Testis (tissue), 3 donors: ENCODE results near the gene CCNY. TPM values are rescaled to one million over a fixed set of nuclear protein-coding genes. Genes with fewer than 3 reads are reported as not detected.
A peak's percentile ranks its signal among the peaks of the same experiment; 100 is the strongest.

Experiments
- DNase-seq: peaks from one replicate; pipeline ENCODE4 v3.0.0-alpha.2; 2019
- H3K27ac ChIP-seq, 2 donors: fragments of 200-600 bp; sonication (generic); one replicate each; pipeline ENCODE4 v1.5.1; 2019
- H3K27me3 ChIP-seq: fragments of 200-600 bp; sonication (generic); one replicate; pipeline ENCODE4 v1.5.1; 2019
- H3K36me3 ChIP-seq: fragments of 200-600 bp; sonication (generic); one replicate; pipeline ENCODE4 v1.5.1; 2017; ENCODE audit warnings: low read depth; ENCODE audit errors: missing control alignments
- H3K4me1 ChIP-seq: fragments of 200-600 bp; sonication (generic); one replicate; pipeline ENCODE4 v1.5.1; 2019
- H3K4me3 ChIP-seq, 2 donors: fragments of 200-600 bp; sonication (generic); one replicate each; pipeline ENCODE4 v1.5.1; 2017 to 2019
- H3K9me3 ChIP-seq: fragments of 200-600 bp; sonication (generic); one replicate; pipeline ENCODE4 v1.5.1; 2017
- CTCF ChIP-seq, 3 experiments: fragments of 450-650 bp in 2 of 3; fragments of 200-600 bp in 1 of 3; sonication (generic) in 1 of 3; IDR thresholded peaks; one replicate each; pipeline ENCODE4 v1.5.1; 2016 to 2019; ENCODE audit warnings: antibody characterized with exemption in 3 of 3, mild to moderate bottlenecking in 2 of 3, moderate library complexity in 1 of 3
- POLR2A ChIP-seq: fragments of 450-650 bp; IDR thresholded peaks from one replicate; pipeline ENCODE4 v1.6.1; 2017; ENCODE audit warnings: antibody characterized with exemption, mild to moderate bottlenecking, moderate library complexity
- WGBS, 2 donors: methylation state at CpG; one replicate each; pipeline ENCODE4 v1.1.5; 2018; 5-methylcytosine and 5-hydroxymethylcytosine counted together
- intact Hi-C: fragments of 100-400 bp; cut with DNase I; formaldehyde crosslinking; loops from one replicate; pipeline ENCODE4 v1.15.1; 2023; ENCODE audit warnings: low total_unique reads
- polyA plus RNA-seq: library from polyadenylated mRNA; stranded (reverse); fragments of 350-450 nt; fragmentation: Illumina TruSeq; extraction: RNeasy Lipid Tissue Mini Kit (QIAGEN cat#74804); gene quantifications from one replicate; pipeline ENCODE4 v1.2.3, GENCODE V29; 2014; ENCODE audit warnings: low read depth, low replicate concordance; ENCODE audit not compliant: insufficient read depth
- total RNA-seq, 2 donors: library from RNA; depleted of rRNA; stranded (reverse); fragments of >200 nt; gene quantifications; one replicate each; pipeline ENCODE4 v1.2.3, GENCODE V29; 2016

Gene CCNY
- total and polyA plus RNA-seq, 3 donors from 2014 or later = 103 to 380 (median 132) TPM

DNA sequence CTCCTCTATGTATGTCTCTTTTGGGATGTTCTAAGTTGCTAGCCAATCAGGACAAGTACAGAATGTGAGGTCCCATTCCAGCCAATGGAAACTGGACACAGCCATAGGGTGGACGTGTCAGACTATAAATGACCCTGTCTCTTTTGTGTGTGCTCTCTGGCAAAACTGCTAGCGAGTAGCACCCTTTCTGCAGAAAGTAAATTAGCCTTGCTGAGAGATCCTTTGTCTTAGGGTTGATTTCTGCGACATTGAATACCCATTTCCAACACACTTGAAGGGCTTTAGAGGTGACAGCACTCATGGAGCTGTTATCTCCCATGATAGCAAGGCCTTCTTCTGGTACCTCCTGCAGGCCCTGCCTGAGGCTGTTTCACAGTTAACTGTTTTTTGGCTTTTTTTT, 107.5 kb downstream of the CCNY start:
- Histone ChIP-seq H3K4me1 (peaks cover 25% of the 10 kb centered on the region), H3K27ac (no peak overlapping the region), H3K36me3 (no peaks in the 10 kb centered on the region), H3K9me3 (no peaks in the 10 kb centered on the region), H3K27me3 (no peaks in the 10 kb centered on the region), H3K4me3 (no peak overlapping the region)
- TF ChIP-seq POLR2A (no peak), CTCF (IDR thresholded peaks at IDR 0.05) (no peak)
- no peak for DNase-seq
- intact Hi-C loops = no loop called here
- 94% methylated on average over 3 of the region's 3 CpGs for WGBS, 2 donors

- intact Hi-C loops = no loop called here
- 83 to 93% methylated on average over 4 of the region's 4 CpGs for WGBS, 2 donors
- Histone ChIP-seq H3K4me3 (no peak overlapping the region), H3K9me3 (no peaks in the 10 kb centered on the region), H3K27ac (no peak overlapping the region), H3K36me3 (no peaks in the 10 kb centered on the region), H3K4me1 (peaks cover 36% of the 10 kb centered on the region), H3K27me3 (no peaks in the 10 kb centered on the region)
- no peak for DNase-seq
- no peak for TF ChIP-seq CTCF (IDR thresholded peaks at IDR 0.05)
- TF ChIP-seq POLR2A = no peak
These were observed 109.0 kb downstream of the CCNY start for GRCh38 chr10:35445150-35445884.

DNA sequence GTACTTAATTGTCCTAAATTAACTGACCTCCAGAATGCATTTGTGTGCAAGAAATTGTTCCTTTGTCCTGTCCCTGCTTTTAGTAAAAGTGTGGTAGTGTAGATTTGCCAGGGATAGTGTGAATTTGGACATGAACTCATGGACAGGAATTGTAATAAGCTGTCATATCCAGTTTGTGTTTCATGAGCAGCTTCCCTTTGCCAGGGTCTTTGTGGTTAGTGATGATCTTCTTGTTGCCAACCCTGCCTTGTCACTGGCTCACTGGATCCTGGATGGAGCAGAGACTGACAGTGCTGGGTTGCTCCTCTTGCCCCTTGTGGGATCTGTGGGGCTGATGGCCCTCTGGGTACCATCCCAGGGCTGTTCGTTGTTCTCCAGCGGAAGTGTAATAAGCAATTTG, 110.1 kb downstream of the CCNY start:
- H3K27ac ChIP-seq = no peak overlapping the region
- no peak overlapping the region for H3K4me3 ChIP-seq
- no peak for TF ChIP-seq CTCF (IDR thresholded peaks at IDR 0.05)
- no peak for TF ChIP-seq POLR2A
- no peak for DNase-seq
- WGBS, 2 donors = 96 to 97% methylated on average over 2 of the region's 2 CpGs
- intact Hi-C loops = no loop called here
- H3K36me3 ChIP-seq = no peaks in the 10 kb centered on the region
- peaks cover 43% of the 10 kb centered on the region for H3K4me1 ChIP-seq
- no peaks in the 10 kb centered on the region for H3K27me3 ChIP-seq
- no peaks in the 10 kb centered on the region for H3K9me3 ChIP-seq

- Histone ChIP-seq H3K9me3 (no peaks in the 10 kb centered on the region), H3K4me1 (peaks cover 46% of the 10 kb centered on the region), H3K4me3 (no peak overlapping the region), H3K27ac (peak overlapping the region; percentile 31 to 70), H3K36me3 (no peaks in the 10 kb centered on the region), H3K27me3 (no peaks in the 10 kb centered on the region)
- TF ChIP-seq POLR2A (no peak), CTCF (IDR thresholded peaks at IDR 0.05) (no peak)
- WGBS, 2 donors = 37 to 56% methylated on average over 14 of the region's 14 CpGs
- DNase-seq = peak; percentile 39
- intact Hi-C loops = no loop called here
These were observed 111.5 kb downstream of the CCNY start for GRCh38 chr10:35447693-35448407.
